GM10248 (cell line): Measurements from ENCODE around the gene CKAP5.

ENCODE experiments used
- CTCF ChIA-PET: fragments of 300-600 bp; sonication (Branson Sonifier 250); formaldehyde crosslinking; extraction: SDS; loops from one replicate; lab custom pipeline; 2021; ENCODE audit warnings: antibody characterized with exemption; lab: Yijun Ruan, JAX
- POLR2A ChIA-PET: fragments of 350-650 bp; sonication (Branson Sonifier 250); formaldehyde crosslinking; extraction: SDS; loops from one replicate; lab custom pipeline; 2020; ENCODE audit warnings: antibody characterized with exemption; lab: Yijun Ruan, JAX
- DNase-seq: peaks from one replicate; pipeline ENCODE4 v3.0.0; 2012; ENCODE audit errors: extremely low spot score
- TF ChIP-seq, protein P1 (sequence below): IDR thresholded peaks from 2 replicates; pipeline ENCODE4 v1.5.1; 2012; ENCODE audit warnings: mild to moderate bottlenecking, low read depth; ENCODE audit errors: extremely low read depth, missing control alignments, control extremely low read depth

The CKAP5 gene

DNA sequence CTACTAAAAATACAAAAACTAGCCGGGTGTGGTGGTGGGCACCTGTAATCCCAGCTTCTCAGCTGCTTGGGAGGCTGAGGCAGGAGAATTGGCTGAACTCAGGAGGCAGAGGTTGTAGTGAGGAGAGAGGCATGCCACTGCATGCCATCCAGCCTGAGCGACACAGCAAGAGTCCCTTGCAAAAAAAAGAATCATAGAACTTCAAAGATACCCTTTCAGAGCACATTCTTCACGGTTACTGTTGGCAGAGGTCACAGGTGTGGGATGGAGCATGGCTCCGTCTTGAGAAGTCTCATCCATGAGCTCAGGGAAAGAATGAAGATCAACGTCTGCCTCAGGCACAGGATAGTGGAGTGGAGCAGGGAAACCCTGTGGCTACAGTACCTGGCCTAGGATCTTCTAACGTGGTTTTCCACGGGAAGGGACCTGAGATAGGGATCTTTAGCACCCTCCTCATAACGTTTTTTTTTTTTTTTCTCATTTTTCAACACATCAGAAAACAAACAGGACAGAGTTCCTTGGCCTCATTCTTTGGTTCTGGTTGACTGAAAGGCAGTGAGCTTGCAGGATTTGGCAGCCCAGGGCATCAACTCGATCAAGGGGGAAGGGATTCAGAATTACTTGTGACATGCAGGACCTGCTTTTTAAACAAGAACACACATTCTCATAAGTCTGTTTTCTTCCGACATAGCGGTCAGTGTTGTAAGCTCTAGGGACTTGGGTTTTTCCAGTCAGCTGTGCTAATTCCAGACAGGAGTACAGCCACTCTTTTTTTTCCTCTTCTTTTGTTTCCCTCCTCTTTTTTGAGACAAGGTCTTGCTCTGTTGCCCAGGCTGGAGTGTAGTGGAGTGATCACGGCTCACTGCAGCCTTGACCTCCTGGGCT lies 104.2 kb downstream of the CKAP5 start:
- DNase-seq = no peak
- POLR2A ChIA-PET = interaction anchor here (0.5 kb wide), 1 partner anchor 32 kb away, joined by 7 read pairs; no protein-coding TSS in a partner anchor
- TF ChIP-seq, protein P1, sequence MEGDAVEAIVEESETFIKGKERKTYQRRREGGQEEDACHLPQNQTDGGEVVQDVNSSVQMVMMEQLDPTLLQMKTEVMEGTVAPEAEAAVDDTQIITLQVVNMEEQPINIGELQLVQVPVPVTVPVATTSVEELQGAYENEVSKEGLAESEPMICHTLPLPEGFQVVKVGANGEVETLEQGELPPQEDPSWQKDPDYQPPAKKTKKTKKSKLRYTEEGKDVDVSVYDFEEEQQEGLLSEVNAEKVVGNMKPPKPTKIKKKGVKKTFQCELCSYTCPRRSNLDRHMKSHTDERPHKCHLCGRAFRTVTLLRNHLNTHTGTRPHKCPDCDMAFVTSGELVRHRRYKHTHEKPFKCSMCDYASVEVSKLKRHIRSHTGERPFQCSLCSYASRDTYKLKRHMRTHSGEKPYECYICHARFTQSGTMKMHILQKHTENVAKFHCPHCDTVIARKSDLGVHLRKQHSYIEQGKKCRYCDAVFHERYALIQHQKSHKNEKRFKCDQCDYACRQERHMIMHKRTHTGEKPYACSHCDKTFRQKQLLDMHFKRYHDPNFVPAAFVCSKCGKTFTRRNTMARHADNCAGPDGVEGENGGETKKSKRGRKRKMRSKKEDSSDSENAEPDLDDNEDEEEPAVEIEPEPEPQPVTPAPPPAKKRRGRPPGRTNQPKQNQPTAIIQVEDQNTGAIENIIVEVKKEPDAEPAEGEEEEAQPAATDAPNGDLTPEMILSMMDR = no peak
- CTCF ChIA-PET = interaction anchor here (0.6 to 1.5 kb wide), 2 partner anchors 9 to 11 kb away, joined by 3 read pairs; no protein-coding TSS in a partner anchor

DNA sequence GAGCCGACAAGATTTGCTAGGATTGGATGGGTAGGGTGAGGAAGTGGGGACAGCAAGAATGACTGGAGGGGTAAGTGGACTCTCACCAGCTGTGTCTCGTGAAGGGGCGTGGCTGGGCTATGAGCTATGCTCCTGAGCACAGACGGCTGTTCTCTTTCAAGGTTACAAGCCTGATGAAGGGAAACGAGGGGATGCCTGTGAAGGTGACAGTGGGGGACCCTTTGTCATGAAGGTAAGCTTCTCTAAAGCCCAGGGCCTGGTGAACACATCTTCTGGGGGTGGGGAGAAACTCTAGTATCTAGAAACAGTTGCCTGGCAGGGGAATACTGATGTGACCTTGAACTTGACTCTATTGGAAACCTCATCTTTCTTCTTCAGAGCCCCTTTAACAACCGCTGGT lies 107.2 kb downstream of the CKAP5 start:
- TF ChIP-seq, protein P1 = no peak
- POLR2A ChIA-PET = no interaction called here
- CTCF ChIA-PET = interaction anchor here (1.0 kb wide), 1 partner anchor 10 kb away, joined by 4 read pairs; no protein-coding TSS in a partner anchor
- no peak for DNase-seq

DNA sequence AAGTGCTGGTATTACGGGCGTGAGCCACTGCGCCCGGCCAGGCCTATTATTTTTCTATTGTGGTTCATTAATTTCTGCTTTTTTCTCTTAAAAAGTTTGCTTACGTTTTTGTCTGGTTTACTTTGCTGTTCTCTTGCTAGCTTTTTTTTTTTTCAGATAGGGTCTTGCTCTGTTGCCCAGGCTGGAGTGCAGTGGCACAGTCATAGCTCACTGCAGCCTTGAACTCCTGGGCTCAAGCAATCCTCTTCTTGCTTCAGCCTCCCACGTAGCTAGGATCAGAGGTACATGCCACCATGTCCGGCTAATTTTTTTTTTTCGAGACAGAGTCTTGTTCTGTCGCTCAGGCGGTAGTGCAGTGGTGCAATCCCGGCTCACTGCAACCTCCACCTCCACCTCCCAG lies 108.4 kb downstream of the CKAP5 start:
- POLR2A ChIA-PET = no interaction called here
- CTCF ChIA-PET = no interaction called here
- DNase-seq = no peak
- TF ChIP-seq, protein P1 = no peak

DNA sequence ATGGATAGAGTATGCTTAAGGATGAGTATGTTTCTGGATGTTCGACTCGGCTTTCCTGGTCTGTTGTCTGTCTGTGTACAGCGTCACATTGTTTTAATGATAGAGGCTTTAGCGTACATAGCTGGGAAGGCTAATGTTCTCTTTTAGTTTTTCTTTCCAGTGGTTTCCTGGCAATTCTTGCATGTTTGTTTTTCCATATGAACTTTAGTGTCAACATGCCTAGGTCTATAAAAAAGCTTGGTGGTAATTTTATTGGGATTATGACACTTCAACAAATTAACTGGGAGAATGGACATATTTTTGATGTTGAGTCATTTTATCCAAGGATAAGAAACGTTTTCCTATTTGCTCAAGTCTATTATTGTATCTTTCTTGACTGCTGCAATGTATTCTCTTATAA lies 109.5 kb downstream of the CKAP5 start:
- ChIA-PET POLR2A (interaction anchor here (0.7 kb wide), 1 partner anchor 12 kb away, joined by 4 read pairs; no protein-coding TSS in a partner anchor), CTCF (no interaction called here)
- TF ChIP-seq, protein P1 = no peak
- no peak for DNase-seq

DNA sequence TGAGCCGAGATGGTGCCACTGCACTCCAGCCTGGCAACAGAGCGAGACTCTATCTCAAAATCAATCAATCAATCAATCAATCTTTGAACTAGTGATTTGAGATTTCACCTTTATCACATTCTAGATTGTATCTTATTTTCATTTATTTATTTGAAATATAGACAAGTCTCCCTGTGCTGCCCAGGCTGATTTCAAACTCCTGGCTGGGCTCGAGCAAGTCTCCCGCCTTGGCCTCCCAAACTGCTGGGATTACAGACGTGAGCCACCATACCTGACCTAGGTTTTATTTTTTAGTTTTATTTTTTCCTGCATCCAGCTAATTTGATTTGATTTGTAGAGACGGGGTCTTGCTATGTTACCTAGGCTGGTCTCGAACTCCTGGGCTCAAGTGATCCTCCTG lies 109.9 kb downstream of the CKAP5 start:
- ChIA-PET POLR2A (no interaction called here), CTCF (no interaction called here)
- no peak for DNase-seq
- TF ChIP-seq, protein P1 = no peak

DNA sequence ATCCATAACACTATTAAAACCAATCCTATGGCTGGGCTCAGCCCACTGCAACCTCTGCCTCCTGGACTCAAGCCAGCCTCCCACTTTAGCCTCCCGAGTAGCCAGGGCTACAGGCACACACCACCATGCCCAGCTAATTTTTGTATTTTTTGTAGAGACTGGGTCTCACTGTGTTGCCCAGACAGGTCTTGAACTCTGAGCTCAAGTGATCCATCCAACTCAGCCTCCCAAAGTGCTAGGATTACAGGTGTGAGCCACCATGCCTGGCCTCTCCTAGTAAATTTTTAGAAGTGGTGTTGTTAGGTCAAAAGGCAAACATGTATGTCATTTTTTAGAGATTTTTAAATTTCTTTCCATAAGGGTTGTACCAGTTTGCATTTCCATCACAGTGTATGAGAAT lies 112.8 kb downstream of the CKAP5 start:
- CTCF ChIA-PET = interaction anchor here (1.7 kb wide), 1 partner anchor 10 kb away, joined by 4 read pairs; no protein-coding TSS in a partner anchor
- POLR2A ChIA-PET = no interaction called here
- TF ChIP-seq, protein P1 = no peak
- no peak for DNase-seq
